Hematopoietic multipotent progenitor cell (in vitro differentiated cells): Measurements from ENCODE around the gene ATP6V1G3. TPM values are rescaled to one million over a fixed set of nuclear protein-coding genes. Genes with fewer than 3 reads are reported as not detected.
"Not testable (repeated sequence)": the region's sequence is repeated elsewhere in the genome, so short reads cannot be mapped to it uniquely, and the experiment has no call there.

Experiments
- DNase-seq, 3 donors: peaks; one replicate each; pipeline ENCODE4 v3.0.0-alpha.2; 2011 to 2015; ENCODE audit warnings: low read depth in 2 of 3, low spot score in 2 of 3
- total RNA-seq: library from RNA; depleted of rRNA; stranded (reverse); fragments of >200 nt; gene quantifications from one replicate; pipeline ENCODE4 v1.2.3, GENCODE V29; 2012

The ATP6V1G3 gene
- total RNA-seq, 1 donor: not detected

DNA sequence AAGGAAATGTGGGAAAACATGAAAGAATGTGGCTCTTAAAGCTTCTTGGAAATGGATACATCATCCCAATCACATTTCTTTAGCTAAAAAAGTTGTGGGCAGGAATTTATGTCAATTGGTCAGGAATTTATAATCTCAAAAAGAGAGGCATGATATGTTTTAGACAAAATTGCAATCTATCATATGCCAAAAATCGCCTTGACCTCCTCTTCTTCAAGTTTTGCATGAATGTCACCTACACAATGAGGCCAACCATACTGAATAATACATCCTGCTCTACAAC, 42.4 kb downstream of the ATP6V1G3 start:
- DNase-seq: no peak

DNA sequence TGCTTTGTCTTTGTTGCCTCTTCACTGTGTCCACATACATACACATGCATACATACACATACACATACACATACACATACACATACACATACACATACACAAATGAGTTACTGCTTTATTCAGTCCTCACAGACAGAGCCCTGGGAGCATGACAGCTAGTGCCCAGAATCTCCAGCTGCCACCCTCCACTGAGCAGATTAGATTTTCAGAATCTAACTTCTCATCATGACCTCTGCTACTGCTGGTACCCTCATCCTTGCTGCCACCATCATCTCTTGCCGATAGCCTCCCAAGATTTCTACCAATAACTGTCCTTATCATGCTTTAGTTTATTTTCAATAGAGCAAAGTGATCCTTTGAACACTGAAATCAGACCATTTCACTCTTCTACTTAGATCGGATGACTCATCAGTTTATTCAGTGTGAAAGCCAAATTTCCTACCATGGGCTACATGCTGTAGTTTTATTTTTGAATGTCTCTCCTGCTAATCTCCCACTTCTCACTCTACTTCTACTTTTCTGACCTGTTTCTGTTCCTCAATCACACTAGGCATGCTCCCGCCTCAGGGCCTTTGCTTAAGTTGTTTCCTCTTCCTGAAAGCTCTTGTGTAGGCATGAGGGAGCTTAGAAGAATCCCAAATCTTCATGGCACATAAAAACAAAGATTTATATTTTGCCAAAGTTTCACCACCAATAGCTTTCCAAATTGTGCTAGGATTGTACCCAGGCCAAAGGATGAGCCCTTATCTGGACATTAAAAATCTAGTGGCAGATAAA, 43.0 kb downstream of the ATP6V1G3 start:
- no peak for DNase-seq

DNA sequence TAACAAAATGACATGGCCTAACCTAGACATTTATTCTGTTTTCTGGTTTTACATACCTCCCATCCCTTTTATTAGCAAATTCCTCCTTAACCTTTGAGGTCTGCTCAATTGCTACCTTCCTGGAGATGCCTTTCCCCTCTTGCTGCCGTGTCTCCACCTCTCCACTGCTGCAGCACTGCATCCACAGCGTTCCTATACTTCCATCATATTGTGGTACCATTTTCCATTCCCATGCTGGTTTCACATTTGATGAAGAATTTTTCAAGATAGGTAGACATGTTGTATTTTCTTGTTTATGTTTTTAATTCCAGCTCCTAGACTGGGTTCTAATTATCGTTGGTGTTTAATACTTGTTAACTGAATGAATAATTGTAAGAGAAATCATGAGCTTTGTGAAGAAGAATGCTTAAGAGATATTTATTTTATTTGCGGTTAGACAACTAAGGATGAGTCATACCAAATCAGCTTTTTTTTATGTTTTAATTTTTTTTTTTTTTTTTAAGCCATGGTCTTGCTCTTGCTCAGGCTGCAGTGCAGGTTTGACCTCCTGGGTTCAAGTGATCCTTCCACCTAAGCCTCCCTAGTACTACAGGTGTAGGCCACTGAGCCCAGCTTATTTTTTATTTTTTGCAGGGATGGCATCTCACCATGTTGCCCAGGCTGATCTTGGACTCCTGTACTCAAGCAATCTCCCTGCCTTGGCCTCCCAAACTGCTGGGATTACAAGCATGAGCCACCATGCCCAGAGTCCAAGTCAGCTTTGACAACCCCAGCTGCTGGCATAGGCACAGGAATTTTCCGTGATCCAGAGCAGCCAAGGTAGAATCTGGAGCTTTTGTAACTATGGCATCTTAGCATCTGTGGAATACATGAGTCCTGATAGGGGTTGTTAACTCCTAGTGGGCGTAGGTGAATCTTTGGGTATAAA, 44.0 kb downstream of the ATP6V1G3 start:
- no peak for DNase-seq

DNA sequence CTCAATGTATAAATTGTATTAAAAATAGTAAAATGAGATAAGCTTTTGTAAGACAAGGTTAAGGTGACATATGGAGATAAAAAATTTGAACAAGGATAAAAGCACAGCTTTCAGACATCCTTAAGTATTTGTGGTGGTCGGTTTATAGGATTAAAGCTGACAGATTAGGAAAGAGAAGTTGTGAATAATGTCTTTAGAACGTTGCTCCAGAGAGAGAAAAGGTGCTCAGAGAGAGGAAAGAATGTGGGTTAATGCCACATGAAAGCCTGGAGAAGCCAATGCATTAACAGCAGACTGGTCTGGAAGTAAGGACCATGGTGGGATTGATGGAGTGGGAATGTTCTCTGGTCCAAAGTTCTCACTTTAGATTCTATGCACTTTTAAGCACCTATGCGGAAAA, 44.8 kb downstream of the ATP6V1G3 start:
- no peak for DNase-seq

DNA sequence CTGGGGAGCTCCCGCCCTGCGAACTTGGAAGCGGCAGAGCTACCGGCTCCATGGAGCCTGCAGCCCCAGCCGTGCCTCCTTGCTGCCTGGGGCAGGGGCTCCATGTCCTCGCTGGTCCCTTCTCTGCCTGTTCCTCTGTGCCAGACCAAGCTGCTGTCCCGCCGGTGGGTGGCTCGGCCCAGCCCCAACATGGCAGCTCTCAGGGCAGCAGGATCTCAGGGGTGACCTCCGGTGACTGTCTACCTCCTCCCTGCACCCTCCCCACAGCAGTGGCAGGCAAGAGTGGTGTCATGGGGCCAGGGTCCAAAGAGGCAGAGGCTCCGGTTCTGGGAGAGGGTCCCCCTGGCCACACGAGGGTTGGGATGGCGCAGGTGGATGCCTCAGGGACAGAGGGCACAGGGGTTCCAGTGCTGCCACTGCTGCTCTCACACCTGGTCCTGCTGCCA, 45.8 kb downstream of the ATP6V1G3 start:
- DNase-seq: no peak

DNA sequence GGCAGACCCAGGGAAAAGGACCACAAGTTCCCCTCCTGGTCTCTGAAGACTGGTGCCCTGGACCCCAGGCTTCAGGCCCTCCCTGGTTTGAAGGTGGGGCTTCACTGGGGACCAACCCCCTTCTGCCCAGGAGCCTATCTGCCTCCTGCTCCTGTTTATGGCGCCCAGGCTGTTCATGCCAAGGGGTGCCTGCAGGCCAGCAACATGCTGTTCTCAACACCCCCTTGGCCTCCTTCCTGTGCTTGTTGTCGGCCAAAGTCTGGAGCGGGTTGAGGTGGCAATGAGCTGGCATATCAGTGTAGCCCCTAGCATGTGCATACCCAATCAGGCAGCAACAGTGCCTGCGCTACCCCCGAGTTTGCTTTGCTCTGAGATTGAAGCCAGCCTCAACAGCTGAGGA, 46.3 kb downstream of the ATP6V1G3 start:
- DNase-seq: no peak

DNA sequence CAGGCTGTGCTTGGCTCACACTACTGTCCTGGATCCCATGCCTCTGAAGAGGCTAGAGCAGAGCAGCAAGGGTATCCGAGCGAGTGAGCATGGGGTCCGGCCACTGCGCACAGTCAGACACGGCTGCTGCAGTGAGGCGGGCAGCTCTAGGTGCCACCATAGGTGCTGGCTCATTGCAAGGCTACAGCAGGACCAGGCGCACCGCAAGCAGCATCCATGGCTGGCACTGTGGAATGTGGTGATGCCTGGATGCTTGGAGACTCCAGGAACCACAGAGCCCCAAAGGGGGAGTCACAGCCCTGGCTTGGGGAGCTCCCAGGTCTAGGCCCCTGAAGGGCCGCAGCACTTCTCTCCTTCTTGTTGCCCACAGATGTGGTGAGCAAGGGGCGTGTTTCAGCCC, 47.2 kb downstream of the ATP6V1G3 start:
- no peak for DNase-seq

DNA sequence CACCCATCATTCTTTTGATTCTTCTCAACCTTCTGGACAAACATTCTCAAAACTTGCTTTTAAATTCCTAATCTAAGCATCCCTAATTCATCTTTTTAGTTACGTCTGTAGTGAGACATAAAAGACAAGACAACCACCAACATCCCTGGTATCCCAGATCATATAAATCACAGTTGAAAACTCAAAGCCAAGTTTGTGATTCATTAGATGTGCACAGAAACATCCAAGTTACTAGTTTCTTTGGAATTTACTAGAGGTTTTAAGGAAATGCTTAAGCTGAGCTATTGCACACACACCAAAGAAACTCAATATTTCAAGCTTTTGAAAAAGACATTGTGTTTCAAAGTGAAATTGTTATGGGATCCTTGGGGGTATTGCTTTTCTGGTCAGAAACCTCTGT, 47.6 kb downstream of the ATP6V1G3 start:
- DNase-seq: no peak

DNA sequence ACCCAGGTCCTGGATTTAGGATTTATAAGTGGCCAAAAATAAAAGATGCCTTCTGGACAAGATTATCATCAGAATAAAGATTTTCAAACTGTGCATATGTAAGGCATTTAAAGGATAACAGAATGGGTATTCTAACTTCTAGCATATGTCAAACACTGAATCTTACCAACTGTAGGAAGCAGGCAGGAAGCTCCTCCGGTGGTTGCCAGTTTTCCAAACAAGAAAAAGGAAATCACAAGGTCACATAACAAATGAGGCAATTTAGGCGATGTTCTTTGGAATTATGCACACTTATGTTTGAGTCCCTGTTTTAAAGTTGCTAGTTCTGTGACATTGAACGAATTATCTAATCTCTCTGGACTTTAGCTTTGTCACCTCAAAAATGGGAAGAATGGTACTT, 48.9 kb downstream of the ATP6V1G3 start:
- DNase-seq: no peak

DNA sequence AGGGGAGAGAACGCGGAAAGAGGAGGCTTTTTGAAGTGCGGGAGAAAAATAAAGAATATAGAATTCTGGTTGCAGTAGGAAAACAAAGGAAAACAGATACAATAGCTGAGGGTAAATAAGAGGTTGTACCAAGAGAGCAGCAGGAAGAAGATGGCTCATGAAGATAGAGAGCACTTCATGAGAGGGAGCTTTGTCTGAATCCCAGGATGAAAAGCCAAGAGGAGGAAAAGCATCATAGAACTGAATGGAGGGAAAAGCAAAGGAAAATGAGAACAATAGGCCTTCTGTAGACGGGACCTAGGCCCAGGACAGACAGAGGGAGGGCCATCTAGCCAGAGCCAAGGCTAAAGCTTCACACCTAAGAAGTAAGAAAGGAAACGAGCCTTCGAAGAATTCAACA, 49.5 kb downstream of the ATP6V1G3 start:
- no peak for DNase-seq

DNA sequence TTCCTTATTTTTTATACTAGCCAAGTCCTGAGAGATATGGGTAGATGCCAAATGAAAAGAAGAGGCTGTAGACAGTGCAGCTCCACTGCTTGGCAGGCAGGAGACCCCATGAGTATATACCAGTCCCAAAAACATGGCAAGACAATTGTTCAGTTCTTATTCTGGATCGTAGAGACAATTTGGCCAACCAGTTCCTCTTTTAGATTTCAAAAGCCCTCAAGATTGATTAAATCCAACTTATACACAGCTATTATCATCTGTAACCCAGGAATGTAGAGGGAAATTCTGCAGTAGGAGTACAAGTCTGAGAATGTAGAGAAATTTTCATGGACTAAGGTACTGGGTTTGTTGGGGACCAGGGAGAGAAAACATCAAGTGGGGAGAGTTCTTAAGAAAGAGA, 50.3 kb downstream of the ATP6V1G3 start:
- DNase-seq: no peak

DNA sequence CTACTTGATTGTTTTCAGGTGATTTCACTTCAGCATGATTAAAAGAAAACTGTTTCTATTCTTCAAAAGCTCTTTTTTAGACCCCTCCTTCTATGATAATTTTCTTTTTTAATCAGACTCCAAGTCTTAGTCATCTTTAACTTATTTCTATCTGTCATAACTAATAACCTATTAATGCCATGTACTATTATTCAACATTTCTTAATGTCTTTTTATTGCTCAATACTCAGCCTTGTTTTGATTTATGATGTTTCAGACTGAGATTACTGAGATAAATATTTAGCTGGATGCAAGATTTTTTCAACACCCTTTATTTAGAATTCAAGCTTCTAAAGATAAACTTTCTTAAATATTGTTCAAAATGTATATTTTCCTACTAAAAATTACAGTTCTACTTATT, 53.6 kb downstream of the ATP6V1G3 start:
- no peak for DNase-seq

DNA sequence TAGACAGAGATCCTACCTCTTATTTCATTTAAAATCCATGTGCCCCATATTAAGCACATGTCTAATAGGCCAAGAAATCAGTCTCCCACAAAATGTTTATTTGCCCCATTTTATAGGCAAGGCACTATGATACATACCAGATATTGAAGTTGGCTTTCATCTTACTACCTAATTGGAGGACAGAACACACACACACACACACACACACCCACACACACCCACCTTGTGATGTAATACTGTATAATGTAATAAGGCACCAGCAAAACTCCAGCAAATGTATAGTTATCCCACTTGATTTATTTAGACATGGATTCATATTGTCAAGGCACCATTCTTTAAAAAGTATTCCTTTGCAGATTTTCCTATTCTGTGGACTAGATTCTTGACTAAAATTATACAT, 56.8 kb downstream of the ATP6V1G3 start:
- DNase-seq: no peak

DNA sequence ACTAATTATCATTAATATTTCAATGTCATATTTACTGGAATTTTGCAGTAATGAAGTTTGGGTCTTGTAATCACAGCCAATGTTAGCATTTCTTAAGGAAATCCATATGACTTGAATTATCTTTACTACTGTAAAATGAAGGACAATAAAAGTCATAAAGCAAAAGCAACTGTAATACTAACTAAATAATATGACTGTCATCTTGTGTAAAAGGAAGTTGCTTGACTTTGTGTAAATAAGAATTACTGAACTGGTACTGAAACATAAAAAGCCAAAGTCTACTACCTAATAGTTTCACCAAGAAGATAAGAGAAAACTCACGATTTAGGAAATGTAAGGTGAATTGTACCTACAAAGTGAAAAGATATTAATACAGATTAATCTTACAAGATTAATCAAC, 57.5 kb downstream of the ATP6V1G3 start:
- no peak for DNase-seq

DNA sequence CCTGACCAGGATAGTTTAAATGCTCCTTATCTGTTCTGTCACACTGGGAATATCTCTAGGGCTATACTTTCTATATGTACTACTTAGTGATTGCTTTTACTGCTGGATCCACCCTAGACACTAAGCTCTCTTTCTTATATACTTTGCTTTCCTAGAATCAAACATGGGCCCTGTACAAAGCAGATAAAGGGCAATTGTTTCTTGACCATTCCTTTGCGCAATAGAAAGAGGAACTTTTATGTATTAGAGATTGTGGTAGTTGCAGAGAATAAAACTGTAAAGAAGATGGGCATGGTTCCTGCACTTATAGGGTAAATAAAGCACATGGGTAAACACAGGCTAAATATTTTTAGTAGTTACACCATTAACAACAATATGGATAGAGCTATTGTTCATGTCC, 58.8 kb downstream of the ATP6V1G3 start:
- no peak for DNase-seq

DNA sequence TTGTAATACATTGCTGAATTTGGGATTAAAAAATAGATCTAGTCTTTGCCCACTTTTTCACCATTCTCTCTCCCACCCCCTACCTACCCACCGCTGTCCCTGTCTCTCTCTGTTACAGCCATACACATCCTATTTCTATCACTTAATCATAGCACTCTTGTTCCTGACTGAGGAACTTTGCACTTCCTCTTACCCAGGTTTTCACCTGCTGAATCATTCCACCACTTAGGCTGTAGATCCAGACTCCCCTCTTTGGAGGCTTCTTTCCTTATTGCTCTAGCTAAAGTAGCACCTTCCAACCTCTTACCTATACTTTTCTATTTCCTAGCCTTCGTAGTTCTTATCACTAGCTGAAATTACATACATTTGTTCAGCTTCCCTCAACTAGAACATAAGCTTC, 59.6 kb downstream of the ATP6V1G3 start:
- DNase-seq: no peak

DNA sequence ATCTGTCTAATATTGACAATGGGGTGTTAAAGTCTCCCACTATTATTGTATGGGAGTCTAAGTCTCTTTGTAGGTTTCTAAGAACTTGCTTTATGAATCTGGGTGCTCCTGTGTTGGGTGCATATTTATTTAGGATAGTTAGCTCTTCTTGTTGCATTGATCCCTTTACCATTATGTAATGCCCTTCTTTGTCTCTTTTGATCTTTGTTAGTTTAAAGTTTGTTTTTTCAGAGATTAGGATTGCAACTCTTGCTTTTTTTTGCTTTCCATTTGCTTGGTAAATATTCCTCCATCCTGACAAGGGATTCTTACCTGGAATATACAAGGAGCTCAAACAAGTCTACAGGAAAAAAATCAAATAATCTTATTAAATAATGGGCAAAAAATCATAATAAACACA, 63.1 kb downstream of the ATP6V1G3 start:
- not testable (repeated sequence) for DNase-seq

Other genes with a start within 250 kb of the ATP6V1G3 start
- 281 TPM for gene PTPRC, start 98.4 kb upstream of the ATP6V1G3 start, total RNA-seq